HCEC 1CT (cell line): ENCODE results near the gene KRTAP29-1.
A peak's percentile ranks its signal among the peaks of the same experiment; 100 is the strongest.
"Not testable (repeated sequence)": the region's sequence is repeated elsewhere in the genome, so short reads cannot be mapped to it uniquely, and the experiment has no call there.

ENCODE experiments used
- DNase-seq: peaks from one replicate; pipeline ENCODE4 v3.0.0-alpha.2; 2017

Gene KRTAP29-1, protein sequence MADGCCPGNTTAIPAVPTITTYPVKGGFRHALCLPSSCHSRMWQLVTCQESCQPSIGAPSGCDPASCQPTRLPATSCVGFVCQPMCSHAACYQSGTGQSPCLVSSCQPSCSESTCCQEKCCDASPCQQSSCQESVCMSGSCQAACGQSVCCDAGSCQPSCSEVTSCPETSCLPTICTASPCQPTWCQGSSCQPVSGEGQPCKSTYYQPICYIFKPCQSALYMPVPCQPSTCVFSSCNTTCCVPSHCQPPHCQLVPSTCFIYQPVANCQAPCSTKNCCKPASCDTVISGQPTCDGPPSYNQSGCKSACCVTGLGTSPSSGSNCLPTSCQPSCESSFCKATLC

DNA sequence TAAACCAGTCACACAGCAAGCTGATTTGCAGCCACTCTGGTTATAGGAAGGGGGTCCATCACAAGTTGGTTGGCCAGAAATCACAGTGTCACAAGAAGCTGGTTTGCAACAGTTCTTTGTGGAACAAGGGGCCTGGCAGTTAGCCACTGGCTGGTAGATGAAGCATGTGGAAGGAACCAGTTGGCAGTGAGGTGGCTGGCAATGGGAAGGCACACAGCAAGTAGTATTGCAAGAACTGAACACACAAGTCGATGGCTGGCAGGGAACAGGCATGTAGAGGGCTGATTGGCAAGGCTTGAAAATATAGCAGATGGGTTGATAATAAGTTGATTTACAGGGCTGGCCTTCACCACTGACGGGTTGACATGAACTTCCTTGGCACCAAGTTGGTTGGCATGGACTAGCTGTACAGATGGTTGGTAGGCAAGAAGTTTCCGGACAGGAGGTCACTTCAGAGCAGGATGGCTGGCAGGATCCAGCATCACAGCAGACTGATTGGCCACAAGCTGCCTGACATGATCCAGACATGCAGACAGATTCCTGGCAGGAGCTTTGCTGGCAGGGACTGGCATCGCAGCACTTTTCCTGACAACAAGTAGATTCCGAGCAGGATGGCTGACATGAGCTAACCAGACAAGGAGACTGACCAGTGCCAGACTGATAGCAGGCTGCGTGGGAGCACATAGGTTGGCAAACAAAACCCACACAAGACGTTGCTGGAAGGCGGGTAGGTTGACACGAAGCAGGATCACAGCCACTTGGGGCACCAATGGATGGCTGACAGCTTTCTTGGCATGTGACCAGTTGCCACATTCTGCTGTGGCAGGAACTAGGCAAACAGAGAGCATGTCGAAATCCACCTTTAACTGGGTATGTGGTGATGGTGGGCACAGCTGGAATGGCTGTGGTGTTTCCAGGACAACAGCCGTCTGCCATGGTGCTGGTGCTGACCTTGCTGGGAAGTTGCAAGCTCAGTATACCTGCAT is at the start of gene KRTAP29-1:
Gene KRTAP29-1, minus strand, starts transcription at position 936 of the 986 bp plus-strand sequence. Its CDS starts 0 bp downstream, at position 936.
- no peak for DNase-seq

DNA sequence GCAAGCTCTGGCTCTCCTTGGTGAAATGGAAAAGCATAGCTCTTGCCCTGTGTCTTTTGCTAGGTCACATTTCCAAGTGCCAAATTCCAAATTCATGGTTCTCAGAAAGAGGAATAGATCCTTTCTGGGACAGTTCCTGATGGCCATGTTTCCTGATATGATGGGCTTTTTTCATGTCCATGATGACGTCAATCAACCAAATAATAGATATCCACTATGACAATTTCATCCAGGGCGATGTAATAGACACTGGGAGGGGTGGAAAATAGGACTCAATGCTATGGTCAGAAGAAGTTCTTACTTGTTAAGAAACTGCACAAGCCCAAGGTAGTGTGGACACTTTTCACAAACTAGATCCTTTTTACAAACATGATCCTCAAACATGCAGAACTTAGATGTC is 48.5 kb upstream of the KRTAP29-1 start:
- DNase-seq = no peak

DNA sequence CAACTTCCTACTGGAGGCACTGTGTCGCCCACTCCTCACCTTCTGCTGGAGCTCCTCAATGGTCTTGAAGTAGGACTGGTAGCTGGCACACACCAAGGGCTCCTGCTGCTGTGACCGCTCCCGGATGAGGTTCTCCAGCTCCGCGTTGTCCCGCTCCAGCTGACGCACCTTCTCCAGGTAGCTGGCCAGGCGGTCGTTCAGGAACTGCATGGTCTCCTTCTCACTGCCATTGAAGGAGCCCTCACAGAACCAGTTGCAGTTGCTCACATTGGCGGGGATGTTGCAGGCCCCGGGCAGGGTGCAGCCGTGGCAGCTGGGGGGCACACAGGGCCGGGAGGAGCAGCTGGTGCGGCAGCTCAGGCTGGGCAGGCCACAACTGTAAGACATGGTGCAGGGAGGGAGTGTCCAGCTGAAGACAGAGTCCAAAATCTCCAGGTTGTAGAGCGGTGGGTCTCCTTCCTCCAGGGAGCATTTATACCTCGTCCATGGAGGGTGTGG is 47.8 kb upstream of the KRTAP29-1 start, which contains the start of gene KRT33A:
Gene KRT33A, minus strand, starts transcription at position 448 of the 498 bp plus-strand sequence. Its CDS starts 61 bp downstream, at position 387.
- DNase-seq = not testable (repeated sequence)

DNA sequence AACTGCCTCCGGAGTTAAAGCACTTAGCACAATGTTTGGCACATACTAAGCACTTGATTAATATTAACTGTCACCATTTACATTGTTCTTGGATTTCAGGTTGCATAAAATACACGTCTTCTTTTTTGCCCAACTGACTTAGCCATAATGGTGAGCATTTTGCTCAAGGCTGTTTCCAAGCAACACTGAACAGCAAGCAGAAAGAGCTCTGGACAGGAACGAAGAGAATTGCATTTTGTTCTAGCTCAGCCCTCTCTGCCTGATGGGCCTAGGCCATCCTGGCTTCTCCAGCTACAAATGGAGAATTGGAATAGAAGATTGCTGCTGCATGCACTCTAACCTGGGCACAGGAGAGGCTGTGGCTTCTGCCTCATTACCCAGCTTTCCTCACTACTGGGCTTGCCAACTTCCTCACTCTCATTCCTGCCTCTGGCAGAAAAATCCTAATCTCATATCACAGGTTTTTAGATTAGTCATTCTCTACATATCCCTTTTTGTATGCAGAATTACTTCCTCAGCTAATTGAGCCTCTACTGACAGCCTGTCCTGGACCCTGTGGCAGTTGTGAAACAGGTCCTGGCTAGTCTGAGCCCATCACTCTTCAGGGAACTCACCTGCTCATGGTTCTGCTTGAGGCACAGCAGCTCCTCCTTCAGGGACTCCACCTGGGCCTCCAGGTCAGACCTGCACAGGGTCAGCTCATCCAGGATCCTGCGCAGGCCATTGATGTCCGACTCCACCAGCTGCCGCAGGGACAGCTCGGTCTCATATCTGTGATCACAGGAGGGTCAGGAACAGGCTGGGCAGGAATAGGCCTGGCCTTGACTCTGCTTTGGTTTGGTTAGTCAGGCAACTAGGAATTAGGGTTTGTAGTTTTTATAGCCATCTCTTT is 45.5 kb upstream of the KRTAP29-1 start:
- DNase-seq = no peak

DNA sequence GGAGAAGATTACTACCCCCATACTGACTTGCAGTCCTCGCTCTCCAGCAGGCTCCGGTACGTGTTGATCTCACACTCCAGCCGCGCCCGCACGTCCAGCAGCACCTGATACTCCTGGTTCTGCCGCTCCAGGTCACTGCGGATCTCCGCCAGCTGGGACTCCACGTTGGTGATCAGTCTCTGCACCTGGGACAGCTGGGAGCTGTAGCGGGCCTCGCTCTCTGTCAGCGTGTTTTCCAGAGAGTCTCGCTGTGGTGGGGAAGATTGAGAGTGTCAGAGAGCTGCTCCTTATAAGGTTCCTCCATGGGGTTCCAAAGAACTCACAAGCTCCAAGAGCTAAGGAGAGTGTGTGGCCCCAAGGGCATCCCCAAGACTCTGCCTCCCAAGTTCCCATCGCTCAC is 43.8 kb upstream of the KRTAP29-1 start:
- not testable (repeated sequence) for DNase-seq

DNA sequence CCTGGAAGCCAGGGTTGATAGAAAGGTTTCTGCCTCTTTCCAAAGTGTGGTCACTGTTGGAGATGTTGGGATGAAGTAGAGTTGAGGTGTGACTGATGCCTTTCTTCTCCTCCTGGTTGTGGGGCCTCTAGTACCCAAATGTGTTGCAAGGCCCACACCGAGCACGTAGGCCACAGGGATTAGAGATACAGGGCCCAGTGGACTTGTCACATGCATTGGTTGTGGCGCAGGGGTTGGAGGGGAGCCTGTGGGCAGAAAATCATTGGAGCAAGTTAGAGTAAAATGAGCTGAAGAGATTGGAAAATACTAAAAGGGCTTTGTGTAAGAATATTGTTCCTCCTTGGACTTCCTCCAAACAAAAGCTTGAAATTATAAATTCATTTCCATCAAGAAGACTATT is 43.3 kb upstream of the KRTAP29-1 start:
- no peak for DNase-seq

DNA sequence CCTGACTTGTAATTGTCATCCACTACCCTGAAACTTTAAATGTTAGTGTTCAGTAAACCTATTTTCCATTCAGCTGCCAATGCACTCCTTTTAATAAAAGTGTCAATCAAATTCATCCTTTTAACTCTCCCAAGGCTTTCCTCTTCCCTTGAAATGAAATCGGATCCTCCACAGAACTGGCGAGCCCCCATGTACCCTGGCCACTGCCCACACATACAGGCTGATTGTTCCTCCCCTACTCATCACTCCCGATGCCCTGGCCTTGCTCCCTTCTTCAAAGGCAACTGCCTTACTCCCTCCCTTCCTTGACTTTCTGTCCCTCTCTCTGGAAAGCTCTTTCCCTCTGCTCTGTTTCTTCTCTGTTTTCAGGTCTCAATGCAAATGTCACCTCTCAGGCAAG is 40.4 kb upstream of the KRTAP29-1 start:
- DNase-seq = no peak

DNA sequence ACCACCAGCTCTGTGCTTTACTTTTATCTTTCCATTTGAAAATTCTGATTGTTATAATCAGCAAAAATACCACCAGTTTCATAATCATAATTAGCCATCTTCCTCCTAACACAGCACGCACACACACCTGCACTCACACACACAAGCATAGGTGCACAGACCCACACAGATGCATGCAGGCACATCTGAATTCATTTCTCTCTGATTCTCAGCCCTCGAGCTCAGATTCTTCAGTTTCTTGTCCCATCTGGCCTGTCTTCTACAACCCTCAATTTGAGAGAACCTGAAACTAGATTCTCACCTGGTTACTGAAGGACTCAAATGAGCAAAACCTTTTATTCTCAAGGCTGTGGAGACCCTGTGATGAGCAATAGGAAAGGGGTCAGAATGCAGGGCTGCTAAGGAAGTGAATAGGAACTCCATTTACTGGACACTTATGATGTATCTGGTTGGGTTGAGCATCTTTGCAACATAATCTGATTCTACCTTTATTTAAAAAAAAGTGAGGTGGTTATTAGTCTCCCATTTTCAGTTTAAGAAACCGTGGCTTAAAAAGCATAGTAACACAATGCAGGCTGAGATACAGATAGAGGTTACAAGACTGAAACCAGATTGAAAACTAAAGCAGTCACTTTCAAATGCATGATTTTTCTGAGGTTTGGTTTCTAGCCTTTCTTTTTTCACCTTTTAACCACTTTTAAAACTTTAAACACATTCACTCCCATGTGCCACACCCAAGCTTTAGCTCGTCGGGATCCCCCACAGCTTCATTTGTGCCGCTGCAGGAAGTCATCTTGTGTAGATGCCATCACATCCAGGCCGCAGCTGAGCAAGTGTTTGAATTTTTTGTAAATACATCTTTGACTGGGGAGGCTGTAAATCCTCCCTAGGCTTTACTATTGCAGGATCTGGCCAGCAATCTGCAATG is 38.5 kb upstream of the KRTAP29-1 start:
- DNase-seq = no peak

DNA sequence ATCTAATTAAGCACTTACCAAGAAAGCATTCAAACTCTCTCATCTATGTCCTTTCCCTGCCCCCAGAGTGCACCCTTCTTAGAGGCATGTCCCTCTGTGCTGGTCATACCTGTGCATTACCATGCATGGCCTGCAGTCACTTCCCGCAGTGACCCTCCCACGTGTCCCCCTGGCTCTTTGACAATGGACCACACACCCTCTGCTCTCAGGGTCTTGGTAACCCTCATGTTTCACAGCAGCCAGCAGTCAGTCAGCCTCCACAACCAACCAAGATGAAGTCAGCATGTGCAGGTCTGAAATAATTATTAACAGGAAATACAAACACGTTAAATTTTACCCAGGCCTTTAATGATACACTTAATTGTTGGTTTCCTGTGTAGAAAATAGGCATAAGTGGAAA is 37.8 kb upstream of the KRTAP29-1 start:
- no peak for DNase-seq

DNA sequence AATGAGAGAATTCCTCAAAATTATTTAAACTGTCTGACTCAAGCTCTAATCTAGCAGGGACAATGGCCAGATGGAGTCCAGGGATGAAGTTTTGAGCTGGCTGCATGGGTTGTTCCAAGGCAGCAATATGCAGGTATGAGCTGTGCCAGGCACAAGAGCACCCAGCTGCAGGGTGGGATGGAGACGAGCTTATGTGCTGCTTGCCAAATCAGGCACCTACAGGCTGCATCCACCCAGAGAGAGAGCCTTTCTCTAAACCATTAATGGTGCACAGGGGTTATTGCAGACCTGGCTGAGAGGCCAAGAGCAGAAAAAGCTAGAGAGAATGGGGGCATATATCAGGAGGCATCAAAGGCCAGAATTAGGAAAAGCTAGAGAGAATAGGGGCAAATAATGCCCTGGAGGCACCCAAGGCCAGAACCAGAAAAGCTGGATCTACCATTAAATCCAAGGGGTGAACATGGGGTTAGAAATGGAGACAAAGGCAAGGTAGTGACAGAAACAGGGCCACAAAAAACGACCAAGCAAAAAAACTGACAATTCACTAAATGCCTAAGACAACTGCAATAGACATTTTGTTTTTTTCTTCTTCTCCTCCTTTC is 37.0 kb upstream of the KRTAP29-1 start:
- DNase-seq = no peak

DNA sequence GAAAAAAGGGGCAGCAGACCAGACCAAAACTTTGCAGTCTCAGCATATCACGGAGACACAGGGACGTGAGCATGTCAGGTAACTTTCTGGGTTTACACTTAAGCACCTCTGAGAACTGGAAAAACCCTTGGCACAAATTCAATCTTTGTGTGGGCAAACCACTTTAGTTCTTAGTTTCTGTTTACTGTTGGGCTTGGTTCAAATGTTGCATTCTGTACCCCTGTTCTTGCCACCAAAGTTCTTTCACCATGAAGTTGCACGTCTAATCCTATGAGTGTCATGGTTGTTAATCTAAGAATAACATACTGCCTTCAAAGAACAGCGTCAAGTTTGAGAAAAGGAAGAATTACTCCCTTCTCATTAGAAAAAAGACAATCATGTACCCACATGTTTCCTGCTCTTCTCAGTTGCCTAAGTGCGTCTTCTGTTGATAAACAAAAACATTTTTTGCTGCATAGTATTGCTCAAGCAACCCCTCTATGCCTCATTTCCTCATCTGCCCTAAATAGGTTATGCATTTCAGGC is 36.4 kb upstream of the KRTAP29-1 start:
- DNase-seq = peak; percentile 65

DNA sequence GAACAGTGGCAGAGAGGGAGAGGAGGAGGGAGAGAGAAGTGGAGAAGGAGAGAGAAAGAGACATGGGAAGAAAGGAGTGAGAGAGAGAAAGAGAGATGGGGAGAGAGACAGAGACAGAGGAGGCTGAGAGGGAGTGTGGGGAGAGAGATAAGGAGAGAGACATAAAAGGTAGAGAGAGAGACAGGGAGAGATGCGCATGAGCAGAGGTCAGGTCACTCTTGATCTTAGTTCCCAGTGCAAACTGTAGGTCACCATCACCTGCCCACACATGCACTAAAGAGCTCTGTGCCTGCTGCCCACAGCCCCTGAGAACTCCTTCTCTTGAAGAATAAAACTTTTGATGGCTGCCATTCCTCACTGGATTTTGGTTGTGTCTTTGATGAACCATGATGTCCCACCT is 33.1 kb upstream of the KRTAP29-1 start:
- no peak for DNase-seq

DNA sequence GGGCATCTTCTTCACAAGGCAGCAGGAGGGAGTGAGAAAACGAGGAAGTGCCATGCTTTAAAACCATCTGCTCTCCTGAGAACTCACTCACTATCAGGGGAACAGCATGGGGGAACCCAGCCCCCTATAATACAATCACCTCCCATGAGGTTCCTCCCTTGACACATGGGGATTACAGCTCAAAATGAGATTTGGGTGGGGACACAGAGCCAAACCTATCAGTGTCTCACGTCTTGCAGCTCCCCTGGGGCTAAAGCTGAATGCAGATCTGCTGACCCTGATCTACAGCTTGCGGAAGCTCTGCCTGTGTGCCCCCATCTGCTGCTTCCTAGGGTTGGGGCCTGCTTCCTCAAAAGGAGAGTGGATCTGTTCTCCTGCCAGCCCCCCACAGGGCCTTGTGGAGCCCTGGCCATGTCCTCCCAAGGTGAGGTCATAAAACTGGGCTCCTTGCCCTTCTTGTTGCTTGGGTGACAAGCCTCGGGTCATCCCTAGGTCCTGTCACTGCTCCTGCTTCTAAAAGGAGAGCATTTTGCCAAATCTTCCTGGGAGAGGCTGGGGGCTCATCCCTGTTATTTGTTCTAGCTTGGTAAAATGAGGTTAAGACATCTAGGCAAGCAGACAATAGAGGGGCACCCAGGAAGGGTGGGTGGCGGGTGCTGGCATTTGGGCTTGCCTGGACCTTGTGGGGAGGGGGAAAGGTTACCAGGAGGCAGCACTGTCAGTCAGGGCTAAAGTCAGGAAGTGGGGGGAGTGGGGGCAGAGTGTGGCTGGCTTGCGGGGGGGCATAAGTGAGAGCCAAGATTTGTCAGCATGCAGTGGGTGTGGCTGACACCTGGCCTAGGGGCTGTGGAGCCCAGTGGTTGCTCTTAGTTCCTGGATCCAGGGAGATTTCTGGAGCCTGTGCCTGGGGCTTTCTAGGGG is 32.0 kb upstream of the KRTAP29-1 start:
- no peak for DNase-seq

DNA sequence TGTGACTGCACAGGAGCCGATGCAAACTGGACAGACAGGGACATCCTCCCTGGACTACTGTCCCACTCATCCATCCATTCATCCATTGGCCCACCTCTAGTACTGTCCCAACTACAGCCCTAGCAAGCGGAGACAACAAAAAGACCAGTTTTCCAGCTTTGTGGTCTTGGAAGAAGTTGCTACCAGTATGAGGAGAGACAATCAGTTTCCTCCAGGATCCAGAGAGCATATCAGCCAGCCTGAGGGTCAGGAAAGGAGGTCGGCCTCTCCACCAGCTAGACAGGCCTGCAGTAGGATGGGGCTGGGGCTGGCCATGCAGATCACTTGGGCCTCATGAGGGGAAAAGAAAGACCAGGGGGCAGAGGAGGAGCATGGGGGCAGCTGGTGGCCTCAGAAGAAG is 31.2 kb upstream of the KRTAP29-1 start:
- DNase-seq = no peak

DNA sequence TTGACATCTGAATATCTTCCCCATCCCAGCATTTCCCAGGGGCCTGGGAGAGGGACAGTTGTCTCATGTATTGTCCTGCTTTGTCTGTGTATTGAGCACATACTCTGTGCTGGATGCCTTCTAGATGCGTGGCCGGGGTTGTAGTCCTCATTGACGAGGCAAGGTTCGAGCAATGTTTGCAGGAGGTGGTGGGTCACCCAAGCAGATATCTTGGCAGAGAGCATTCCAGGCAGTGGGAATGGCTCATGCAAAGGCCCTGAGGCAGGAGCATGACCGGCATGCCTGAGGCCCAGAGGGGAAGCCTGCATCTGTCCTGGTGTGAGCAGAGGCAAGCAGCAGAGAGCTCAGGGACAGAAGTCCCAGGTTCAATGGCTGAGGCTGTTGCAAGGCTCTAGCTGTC is 30.4 kb upstream of the KRTAP29-1 start:
- DNase-seq = no peak

DNA sequence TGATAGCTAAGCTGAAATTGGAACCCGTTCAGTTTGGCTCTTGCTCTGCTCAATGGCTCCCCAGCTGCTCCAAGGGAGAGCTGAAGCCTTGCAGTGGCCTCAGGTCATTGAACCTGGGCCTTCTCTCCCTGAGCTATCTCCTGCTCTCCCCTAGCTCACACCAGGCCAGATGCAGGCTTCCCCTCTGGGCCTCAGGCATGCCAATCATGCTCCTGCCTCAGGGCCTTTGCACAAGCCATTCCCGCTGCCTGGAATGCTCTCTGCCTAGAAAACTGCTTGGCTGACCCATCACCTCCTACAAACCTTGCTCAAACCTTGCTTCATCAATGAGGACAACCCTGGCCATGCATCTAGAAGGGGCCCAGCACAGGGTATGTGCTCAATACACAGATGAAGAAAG is 29.6 kb upstream of the KRTAP29-1 start:
- DNase-seq = no peak

DNA sequence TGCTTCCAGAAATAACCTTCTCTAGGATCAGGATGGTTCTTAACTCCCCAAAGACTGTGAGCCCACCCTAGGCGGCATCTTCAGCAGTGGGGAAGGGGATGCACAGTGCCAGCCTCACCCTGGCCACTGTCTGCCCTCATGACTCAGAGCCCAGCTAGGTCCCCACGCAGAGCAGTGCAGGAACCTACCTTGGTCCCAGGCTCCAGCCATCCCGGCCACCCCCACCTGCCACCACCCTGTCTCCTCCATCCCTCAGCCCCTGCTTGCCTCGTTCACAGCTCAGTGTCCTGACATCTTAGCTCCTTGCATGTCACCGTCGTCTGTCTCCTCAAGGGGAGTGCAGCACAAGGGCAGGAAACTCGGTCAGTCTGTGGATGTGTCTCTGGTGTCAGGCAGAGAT is 29.0 kb upstream of the KRTAP29-1 start:
- DNase-seq = no peak

DNA sequence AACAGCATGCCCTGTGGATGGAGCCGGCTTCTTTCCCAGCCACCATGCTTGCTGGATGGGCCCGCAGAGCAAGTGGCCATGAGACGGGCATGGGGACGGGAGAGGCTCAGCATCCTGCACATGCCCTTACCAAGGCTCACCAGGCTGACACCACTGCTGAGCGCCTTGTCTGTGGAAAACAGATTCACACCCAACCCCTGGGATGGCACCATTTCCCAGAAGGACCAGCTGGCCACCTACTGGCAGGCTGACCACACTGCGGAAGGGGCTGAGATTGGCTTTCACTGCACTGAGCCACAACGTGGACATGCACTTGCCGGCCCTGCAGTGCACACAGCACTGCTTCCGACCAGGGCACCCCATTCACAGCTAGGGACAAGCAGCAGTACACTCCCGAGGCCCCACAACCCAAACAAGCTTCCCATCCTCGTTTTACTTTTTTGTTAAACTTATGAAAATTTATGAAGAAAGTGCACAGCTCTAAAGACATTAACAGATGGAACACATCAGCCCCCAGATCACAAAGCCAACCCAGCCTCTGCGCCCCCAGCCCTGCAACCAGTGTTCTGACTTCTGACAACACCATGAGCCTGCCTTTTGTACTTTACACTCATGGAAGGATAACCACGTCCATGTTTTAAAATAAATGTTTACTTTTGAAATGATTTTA is 26.8 kb upstream of the KRTAP29-1 start:
- peak; percentile 65 for DNase-seq

DNA sequence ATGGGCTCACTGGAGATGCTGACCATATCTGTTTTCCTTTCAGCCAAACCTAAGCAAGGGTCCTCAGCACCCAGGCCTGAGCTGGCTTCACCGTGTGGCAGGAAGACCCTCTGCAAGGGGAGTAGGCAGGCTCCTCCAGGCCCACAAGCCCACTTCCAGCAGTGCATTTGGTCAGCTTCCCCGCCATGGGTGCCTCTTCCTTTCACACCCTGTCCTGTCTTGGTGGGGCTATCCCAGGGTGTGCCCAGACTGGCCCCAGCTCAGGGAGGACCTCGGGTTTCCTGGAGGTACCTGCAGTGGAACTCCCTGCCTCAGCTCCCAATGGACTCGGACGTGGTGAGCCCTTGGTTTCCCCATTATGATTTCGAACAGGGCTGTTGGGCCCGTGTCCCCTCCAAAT is 25.6 kb upstream of the KRTAP29-1 start:
- DNase-seq = no peak
